ENCODE data around the gene HMGXB4. TPM values are rescaled to one million over a fixed set of nuclear protein-coding genes. Genes with fewer than 3 reads are reported as not detected.

HMGXB4 gene
- total and polyA plus RNA-seq, 7 donors: 9.7 to 20.9 (median 14.8) TPM

DNA sequence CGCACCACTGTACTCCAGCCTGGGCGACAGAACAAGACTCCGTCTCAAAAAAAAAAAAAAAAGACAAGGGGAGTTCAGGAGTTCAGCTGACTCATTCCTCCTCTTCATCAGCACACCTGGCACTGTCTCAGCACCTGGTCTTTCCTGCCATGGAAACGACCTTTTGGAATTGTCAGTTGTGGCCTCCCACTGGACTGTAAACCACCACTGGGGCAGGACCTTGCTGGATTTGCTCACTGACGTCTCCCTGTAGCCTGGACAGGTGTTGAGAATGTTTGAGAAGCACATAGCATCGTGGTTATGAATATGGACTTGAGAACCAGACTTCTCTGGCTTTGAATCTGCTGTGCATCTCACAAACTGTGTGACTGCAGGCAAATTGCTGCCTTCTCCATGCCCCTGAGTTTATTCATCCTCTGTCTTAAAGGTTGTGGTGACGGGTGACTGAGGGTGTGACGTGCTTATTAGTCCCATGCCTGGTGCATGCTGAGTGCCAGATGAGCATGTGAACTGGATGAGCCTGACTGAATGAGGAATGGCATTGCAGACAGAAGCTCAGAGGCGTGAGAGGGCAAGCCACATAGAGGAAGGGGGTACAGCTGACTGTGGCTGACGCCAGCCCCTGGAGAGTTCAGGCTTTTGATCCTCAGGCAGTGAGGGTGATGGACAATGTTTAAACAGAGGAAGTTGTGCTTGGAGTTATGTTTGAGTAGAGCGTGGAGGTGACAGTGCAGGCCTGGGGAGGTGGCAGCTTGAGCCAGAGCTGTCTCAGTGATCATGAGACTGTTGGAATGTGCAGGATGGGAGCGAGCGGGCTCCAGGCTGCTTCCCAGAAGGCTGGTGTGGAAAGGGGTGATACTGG, 55.1 kb downstream of the HMGXB4 start:
- DNase-seq: peak; percentile 52
- H3K27me3 ChIP-seq: no peaks in the 10 kb centered on the region
- peak overlapping the region in 3 of 4 donors; percentile 59 to 67 (median 61) for H3K27ac ChIP-seq
- no peaks in the 10 kb centered on the region for H3K9me3 ChIP-seq
- 43 to 65% methylated on average over 13 of the region's 13 CpGs for WGBS, 2 donors
- H3K4me1 ChIP-seq: peaks cover 0 to 49% (median 43%) of the 10 kb centered on the region in 4 donors
- no peak overlapping the region for H3K4me3 ChIP-seq
- TF ChIP-seq EP300 (IDR thresholded peaks at IDR 0.05): no peak
- intact Hi-C loops (cut with DNase I): no loop called here
- H3K36me3 ChIP-seq: peaks cover 0 to 4% (median 1%) of the 10 kb centered on the region in 4 donors

DNA sequence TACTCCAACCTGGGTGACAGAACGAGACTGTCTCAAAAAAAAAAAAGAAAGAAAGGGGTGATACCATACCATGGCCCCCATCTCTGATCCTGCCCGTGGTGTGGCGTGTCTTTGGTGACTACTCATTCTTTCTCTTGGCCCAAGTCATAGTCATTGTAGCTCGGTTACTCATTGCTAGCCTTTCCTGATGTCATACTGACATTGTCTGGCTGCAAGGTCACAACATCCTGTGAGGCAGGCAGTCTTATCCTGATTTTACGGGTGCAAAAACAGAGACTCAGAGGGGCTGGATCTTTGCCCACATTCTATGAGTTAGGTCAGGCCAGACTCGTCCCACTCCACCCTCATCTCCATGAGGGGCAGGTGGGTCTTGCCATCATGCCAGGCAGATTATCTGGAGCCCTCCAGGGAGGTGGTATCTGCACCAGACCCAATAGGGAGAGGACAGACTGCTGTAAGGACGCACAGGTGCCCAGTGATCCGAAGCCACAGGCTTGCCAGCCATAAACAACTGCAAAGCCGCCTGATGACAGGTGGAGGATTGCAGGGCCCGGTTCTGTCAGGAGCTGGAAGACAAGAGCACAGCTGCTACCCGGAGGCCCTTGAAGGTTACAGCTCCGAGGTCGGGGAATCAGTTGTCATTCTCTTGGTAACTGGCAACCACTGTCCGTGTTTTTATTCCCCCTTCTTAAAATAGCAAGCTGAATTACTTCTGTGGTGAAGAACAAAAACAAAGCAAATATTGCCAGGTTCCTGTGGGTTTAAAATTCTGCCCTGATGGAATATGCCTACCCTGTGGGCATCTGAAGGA, 56.2 kb downstream of the HMGXB4 start:
- no peaks in the 10 kb centered on the region for H3K27me3 ChIP-seq
- no peak overlapping the region for H3K4me3 ChIP-seq
- 33 to 57% methylated on average over 14 of the region's 14 CpGs for WGBS, 2 donors
- no peaks in the 10 kb centered on the region for H3K9me3 ChIP-seq
- peaks cover 0 to 49% (median 41%) of the 10 kb centered on the region in 4 donors for H3K4me1 ChIP-seq
- DNase-seq: peak; percentile 67
- TF ChIP-seq POLR2A (IDR thresholded peaks at IDR 0.05) (no peak), POLR2AphosphoS5 (IDR thresholded peaks at IDR 0.05) (peak in 1 of 4 donors; percentile 44)
- H3K27ac ChIP-seq: peak overlapping the region; percentile 36 to 67 (median 60)
- intact Hi-C loops (cut with DNase I): no loop called here
- peaks cover 8 to 15% (median 12%) of the 10 kb centered on the region in 4 donors for H3K36me3 ChIP-seq

- WGBS, 2 donors: 42 to 72% methylated on average over 16 of the region's 16 CpGs
- peak overlapping the region; percentile 36 to 67 (median 60) for H3K27ac ChIP-seq
- no peaks in the 10 kb centered on the region for H3K27me3 ChIP-seq
- DNase-seq: peak; percentile 64
- TF ChIP-seq POLR2A (IDR thresholded peaks at IDR 0.05): no peak
- no peak for TF ChIP-seq EP300 (IDR thresholded peaks at IDR 0.05)
- TF ChIP-seq CTCF (IDR thresholded peaks at IDR 0.05): no peak
- H3K9me3 ChIP-seq: no peaks in the 10 kb centered on the region
- peaks cover 15 to 24% (median 20%) of the 10 kb centered on the region in 4 donors for H3K36me3 ChIP-seq
- no peak overlapping the region for H3K4me3 ChIP-seq
- peaks cover 0 to 49% (median 41%) of the 10 kb centered on the region in 4 donors for H3K4me1 ChIP-seq
- intact Hi-C loops (cut with DNase I): no loop called here
Observed at GRCh38 chr22:35314161-35314942, 57.1 kb downstream of the HMGXB4 start.

DNA sequence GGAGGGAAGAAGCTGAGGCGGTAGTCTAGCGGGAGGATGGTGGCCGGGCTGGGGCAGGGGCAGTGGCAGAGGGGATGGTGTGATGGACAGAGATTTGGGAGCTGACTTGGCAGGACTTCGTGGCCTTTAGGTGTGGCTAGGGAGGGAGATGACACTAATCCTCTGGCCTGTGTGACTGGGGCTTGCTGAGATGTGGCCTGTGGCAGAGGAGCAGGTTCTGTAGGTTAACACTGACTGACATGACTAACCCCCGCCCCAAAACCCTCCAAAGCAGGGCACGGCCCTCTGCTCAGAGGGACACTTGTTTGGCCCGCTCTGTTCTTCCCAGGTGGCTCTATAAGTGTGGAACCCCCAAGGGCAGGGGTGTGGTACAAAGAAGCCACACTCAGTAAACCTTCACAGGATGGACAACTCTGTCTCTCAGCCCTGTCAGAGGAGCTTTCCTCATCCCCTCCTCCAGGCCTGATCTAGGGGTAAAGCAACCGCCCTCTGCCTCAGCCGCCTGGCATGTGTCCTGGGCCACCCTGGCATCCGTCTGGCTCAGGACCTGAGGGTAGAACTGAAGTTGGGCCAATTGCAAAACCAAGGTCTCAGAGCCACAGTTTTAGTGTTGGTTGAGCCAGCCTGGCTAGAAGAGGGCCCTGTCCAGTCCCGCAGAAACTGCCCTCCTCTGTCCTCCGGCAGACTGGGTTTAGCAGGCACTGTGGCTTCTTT, 58.0 kb downstream of the HMGXB4 start:
- peak overlapping the region in 2 of 4 donors; percentile 61 for H3K27ac ChIP-seq

More for the DNA sequence above, 58.0 kb downstream of the HMGXB4 start:
- intact Hi-C loops (cut with DNase I): no loop called here
- TF ChIP-seq CTCF (IDR thresholded peaks at IDR 0.05) (no peak), POLR2A (IDR thresholded peaks at IDR 0.05) (no peak), POLR2AphosphoS5 (IDR thresholded peaks at IDR 0.05) (no peak), EP300 (IDR thresholded peaks at IDR 0.05) (no peak)
- Histone ChIP-seq H3K4me1 (peaks cover 0 to 49% (median 41%) of the 10 kb centered on the region in 4 donors), H3K36me3 (peaks cover 25 to 33% (median 27%) of the 10 kb centered on the region in 4 donors), H3K27me3 (no peaks in the 10 kb centered on the region), H3K4me3 (no peak overlapping the region), H3K9me3 (no peaks in the 10 kb centered on the region)
- WGBS, 2 donors: 89 to 90% methylated on average over 12 of the region's 12 CpGs
- DNase-seq: peak; percentile 76
